Measurements from ENCODE around the gene OR10H1. TPM values are rescaled to one million over a fixed set of nuclear protein-coding genes. Genes with fewer than 3 reads are reported as not detected.
"Not testable (repeated sequence)": the region's sequence is repeated elsewhere in the genome, so short reads cannot be mapped to it uniquely, and the experiment has no call there.

Gene OR10H1
- total RNA-seq, 4 donors from 2014 or later = not detected

- no peak for TF ChIP-seq CTCF (IDR thresholded peaks at IDR 0.05)
- no peak for TF ChIP-seq POLR2A (IDR thresholded peaks at IDR 0.05)
These were observed 10.3 kb upstream of the OR10H1 start for GRCh38 chr19:15825753-15826152.

GRCh38 chr19:15820646-15821045 is 5.2 kb upstream of the OR10H1 start:
- TF ChIP-seq POLR2A (IDR thresholded peaks at IDR 0.05) (no peak), CTCF (IDR thresholded peaks at IDR 0.05) (no peak)
- Histone ChIP-seq H3K4me3 (no peak overlapping the region), H3K9me3 (no peaks in the 10 kb centered on the region), H3K27ac (no peak overlapping the region), H3K4me1 (no peaks in the 10 kb centered on the region), H3K27me3 (no peaks in the 10 kb centered on the region), H3K36me3 (no peaks in the 10 kb centered on the region)
- intact Hi-C loops (cut with DNase I; ENCODE audit: low total_unique reads) = no loop called here
- DNase-seq = no peak

More at GRCh38 chr19:15825753-15826152, 10.3 kb upstream of the OR10H1 start:
- Histone ChIP-seq H3K27me3 (no peaks in the 10 kb centered on the region), H3K36me3 (no peaks in the 10 kb centered on the region), H3K9me3 (no peaks in the 10 kb centered on the region), H3K4me3 (no peak overlapping the region), H3K27ac (no peak overlapping the region), H3K4me1 (no peaks in the 10 kb centered on the region)
- intact Hi-C loops (cut with DNase I; ENCODE audit: low total_unique reads) = no loop called here
- DNase-seq = no peak

GRCh38 chr19:15813916-15814315 is 1.5 kb downstream of the OR10H1 start:
- Histone ChIP-seq H3K4me1 (no peaks in the 10 kb centered on the region), H3K27ac (no peak overlapping the region), H3K36me3 (no peaks in the 10 kb centered on the region), H3K27me3 (no peaks in the 10 kb centered on the region), H3K9me3 (no peaks in the 10 kb centered on the region), H3K4me3 (no peak overlapping the region)
- intact Hi-C loops (cut with DNase I; ENCODE audit: low total_unique reads) = no loop called here
- no peak for DNase-seq
- no peak for TF ChIP-seq CTCF (IDR thresholded peaks at IDR 0.05)
- no peak for TF ChIP-seq POLR2A (IDR thresholded peaks at IDR 0.05)

GRCh38 chr19:15812060-15812722 is 3.3 kb downstream of the OR10H1 start:
- no peaks in the 10 kb centered on the region for H3K4me1 ChIP-seq
- H3K9me3 ChIP-seq = no peaks in the 10 kb centered on the region
- H3K36me3 ChIP-seq = no peaks in the 10 kb centered on the region
- no peaks in the 10 kb centered on the region for H3K27me3 ChIP-seq
- TF ChIP-seq POLR2A (IDR thresholded peaks at IDR 0.05) = no peak
- TF ChIP-seq CTCF (IDR thresholded peaks at IDR 0.05) = no peak
- H3K27ac ChIP-seq = no peak overlapping the region
- no peak overlapping the region for H3K4me3 ChIP-seq
- intact Hi-C loops (cut with DNase I; ENCODE audit: low total_unique reads) = no loop called here
- no peak for DNase-seq

GRCh38 chr19:15811476-15811875 is 4.0 kb downstream of the OR10H1 start:
- no peaks in the 10 kb centered on the region for H3K36me3 ChIP-seq
- intact Hi-C loops (cut with DNase I; ENCODE audit: low total_unique reads) = no loop called here
- no peak overlapping the region for H3K4me3 ChIP-seq
- DNase-seq = no peak
- no peaks in the 10 kb centered on the region for H3K9me3 ChIP-seq
- TF ChIP-seq POLR2A (IDR thresholded peaks at IDR 0.05) = no peak
- no peak overlapping the region for H3K27ac ChIP-seq
- H3K27me3 ChIP-seq = no peaks in the 10 kb centered on the region
- no peaks in the 10 kb centered on the region for H3K4me1 ChIP-seq

GRCh38 chr19:15810335-15810734 is 5.1 kb downstream of the OR10H1 start:
- TF ChIP-seq CTCF (IDR thresholded peaks at IDR 0.05) (peak; percentile 21 to 42 (median 36)), POLR2A (IDR thresholded peaks at IDR 0.05) (no peak)
- Histone ChIP-seq H3K27me3 (no peaks in the 10 kb centered on the region), H3K27ac (no peak overlapping the region), H3K4me3 (no peak overlapping the region), H3K4me1 (no peaks in the 10 kb centered on the region), H3K9me3 (no peaks in the 10 kb centered on the region), H3K36me3 (no peaks in the 10 kb centered on the region)
- intact Hi-C loops (cut with DNase I; ENCODE audit: low total_unique reads) = no loop called here
- DNase-seq = peak in 1 of 2 donors; percentile 17

- H3K27me3 ChIP-seq; DNase-seq; H3K27ac ChIP-seq; H3K36me3 ChIP-seq; H3K4me3 ChIP-seq; H3K4me1 ChIP-seq; H3K9me3 ChIP-seq; intact Hi-C loops (cut with DNase I; ENCODE audit: low total_unique reads): not testable (repeated sequence)
These were observed 21.2 kb downstream of the OR10H1 start for GRCh38 chr19:15794279-15794678.

Measured in uterus (tissue), 4 donors.